ENCODE data around the gene SPEG.

SPEG gene

GRCh38 chr2:219425238-219426067, 9.2 kb upstream of the SPEG start:
- DNase-seq (ENCODE audit: low spot score) = no peak

- DNase-seq (ENCODE audit: low spot score) = no peak
Measured at GRCh38 chr2:219426068-219426443, 8.6 kb upstream of the SPEG start.

- no peak for DNase-seq (ENCODE audit: low spot score)
Measured at GRCh38 chr2:219426534-219427136, 8.0 kb upstream of the SPEG start.

- DNase-seq (ENCODE audit: low spot score) = no peak
Measured at GRCh38 chr2:219428469-219428868, 6.2 kb upstream of the SPEG start.

GRCh38 chr2:219429958-219430606, 4.6 kb upstream of the SPEG start:
- no peak for DNase-seq (ENCODE audit: low spot score)

- no peak for DNase-seq (ENCODE audit: low spot score)
Measured at GRCh38 chr2:219430633-219431615, 3.7 kb upstream of the SPEG start.

- DNase-seq (ENCODE audit: low spot score) = no peak
Measured at GRCh38 chr2:219433666-219434467, 776 bp upstream of the SPEG start.

- DNase-seq (ENCODE audit: low spot score) = no peak
Measured at GRCh38 chr2:219434468-219434717, 250 bp upstream of the SPEG start.

- DNase-seq (ENCODE audit: low spot score) = no peak
Measured at GRCh38 chr2:219435701-219436100, 1.1 kb downstream of the SPEG start.

GRCh38 chr2:219436491-219436890, 1.8 kb downstream of the SPEG start:
- DNase-seq (ENCODE audit: low spot score) = no peak

- no peak for DNase-seq (ENCODE audit: low spot score)
Measured at GRCh38 chr2:219437141-219437540, 2.5 kb downstream of the SPEG start.

GRCh38 chr2:219437690-219438206, 3.1 kb downstream of the SPEG start:
- no peak for DNase-seq (ENCODE audit: low spot score)

- no peak for DNase-seq (ENCODE audit: low spot score)
Measured at GRCh38 chr2:219438453-219438852, 3.8 kb downstream of the SPEG start.

GRCh38 chr2:219439506-219439905, 4.9 kb downstream of the SPEG start:
- DNase-seq (ENCODE audit: low spot score) = no peak

- DNase-seq (ENCODE audit: low spot score) = no peak
Measured at GRCh38 chr2:219440388-219441256, 6.0 kb downstream of the SPEG start.

- DNase-seq (ENCODE audit: low spot score) = peak; percentile 39
Measured at GRCh38 chr2:219441451-219442255, 7.0 kb downstream of the SPEG start.

- DNase-seq (ENCODE audit: low spot score) = no peak
Measured at GRCh38 chr2:219442256-219443015, 7.8 kb downstream of the SPEG start.

- no peak for DNase-seq (ENCODE audit: low spot score)
Measured at GRCh38 chr2:219443016-219443696, 8.5 kb downstream of the SPEG start.

Measured in CD4-positive, alpha-beta T cell treated with Interleukin-15 for 4 hours (primary cell).